Measurements from ENCODE around the gene GABPB1. TPM values are rescaled to one million over a fixed set of nuclear protein-coding genes. Genes with fewer than 3 reads are reported as not detected.

GABPB1 gene
- total RNA-seq, 2 donors from 2014 or later = 4.9 to 6.7 TPM

DNA sequence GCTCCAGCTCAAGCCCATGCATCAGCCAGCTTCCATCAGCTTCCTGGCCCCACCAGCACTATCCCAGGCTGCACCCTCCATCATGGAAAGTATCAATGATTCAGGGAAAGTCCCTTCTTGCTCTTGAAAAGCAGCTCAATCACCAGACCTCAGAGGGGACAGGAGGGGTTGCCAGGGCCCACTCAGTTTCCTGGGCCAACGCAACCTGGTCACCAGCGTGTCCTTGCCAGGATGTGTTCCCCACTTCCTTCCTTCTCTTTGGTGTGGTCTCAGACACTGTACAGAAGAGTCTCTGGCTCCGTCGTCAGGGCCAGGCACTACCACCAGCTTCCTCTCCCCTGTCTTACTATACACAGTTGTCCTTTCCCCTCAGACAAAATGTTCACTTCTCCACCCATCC, 92.5 kb downstream of the GABPB1 start:
- H3K4me1 ChIP-seq = no peaks in the 10 kb centered on the region
- no peaks in the 10 kb centered on the region for H3K36me3 ChIP-seq (replicated peaks in 1 of 2; ENCODE audit: insufficient read depth in 1 of 2, low read depth in 2 of 2)
- H3K27me3 ChIP-seq = no peaks in the 10 kb centered on the region
- ATAC-seq (no peak), DNase-seq (peak in 1 of 4 donors; percentile 6)
- 72 to 73% methylated on average over 4 of the region's 4 CpGs for WGBS, 2 donors
- H3K27ac ChIP-seq = no peak overlapping the region
- intact Hi-C loops (cut with DNase I) = no loop called here
- TF ChIP-seq, protein P1, sequence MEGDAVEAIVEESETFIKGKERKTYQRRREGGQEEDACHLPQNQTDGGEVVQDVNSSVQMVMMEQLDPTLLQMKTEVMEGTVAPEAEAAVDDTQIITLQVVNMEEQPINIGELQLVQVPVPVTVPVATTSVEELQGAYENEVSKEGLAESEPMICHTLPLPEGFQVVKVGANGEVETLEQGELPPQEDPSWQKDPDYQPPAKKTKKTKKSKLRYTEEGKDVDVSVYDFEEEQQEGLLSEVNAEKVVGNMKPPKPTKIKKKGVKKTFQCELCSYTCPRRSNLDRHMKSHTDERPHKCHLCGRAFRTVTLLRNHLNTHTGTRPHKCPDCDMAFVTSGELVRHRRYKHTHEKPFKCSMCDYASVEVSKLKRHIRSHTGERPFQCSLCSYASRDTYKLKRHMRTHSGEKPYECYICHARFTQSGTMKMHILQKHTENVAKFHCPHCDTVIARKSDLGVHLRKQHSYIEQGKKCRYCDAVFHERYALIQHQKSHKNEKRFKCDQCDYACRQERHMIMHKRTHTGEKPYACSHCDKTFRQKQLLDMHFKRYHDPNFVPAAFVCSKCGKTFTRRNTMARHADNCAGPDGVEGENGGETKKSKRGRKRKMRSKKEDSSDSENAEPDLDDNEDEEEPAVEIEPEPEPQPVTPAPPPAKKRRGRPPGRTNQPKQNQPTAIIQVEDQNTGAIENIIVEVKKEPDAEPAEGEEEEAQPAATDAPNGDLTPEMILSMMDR (IDR thresholded peaks at IDR 0.05) = no peak
- TF ChIP-seq POLR2A (IDR thresholded peaks at IDR 0.05) = no peak
- no peaks in the 10 kb centered on the region for H3K9me3 ChIP-seq
- no peak overlapping the region for H3K4me3 ChIP-seq

DNA sequence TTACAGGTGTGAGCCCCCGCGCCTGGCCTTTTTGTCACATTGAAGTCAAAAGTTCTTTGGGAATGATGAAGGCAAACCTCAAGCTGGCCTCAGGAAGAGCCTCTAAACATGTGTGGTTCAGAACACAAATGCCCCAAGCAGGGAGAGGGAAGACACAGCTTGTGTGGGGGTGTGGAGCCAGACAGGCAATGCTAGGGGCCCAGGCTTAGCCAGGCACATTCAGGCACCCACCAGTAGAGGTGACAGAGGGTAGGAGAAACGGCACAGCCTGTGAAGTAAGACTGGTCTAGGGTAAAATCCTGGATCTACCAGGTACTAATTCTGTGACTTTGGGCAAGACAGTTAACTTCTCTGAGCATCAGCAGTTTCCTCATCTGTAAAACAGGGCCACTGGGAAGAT, 93.0 kb downstream of the GABPB1 start:
- WGBS, 2 donors = 75 to 95% methylated on average over 1 to 3 of the region's 3 CpGs
- DNase-seq = no peak
- intact Hi-C loops (cut with DNase I) = no loop called here
- H3K27me3 ChIP-seq = no peaks in the 10 kb centered on the region
- H3K27ac ChIP-seq = no peak overlapping the region
- H3K4me3 ChIP-seq = no peak overlapping the region
- no peak for ATAC-seq
- no peaks in the 10 kb centered on the region for H3K36me3 ChIP-seq (replicated peaks in 1 of 2; ENCODE audit: insufficient read depth in 1 of 2, low read depth in 2 of 2)
- no peaks in the 10 kb centered on the region for H3K9me3 ChIP-seq
- no peak for TF ChIP-seq POLR2A (IDR thresholded peaks at IDR 0.05)
- TF ChIP-seq, protein P1 (IDR thresholded peaks at IDR 0.05) = no peak
- no peaks in the 10 kb centered on the region for H3K4me1 ChIP-seq

DNA sequence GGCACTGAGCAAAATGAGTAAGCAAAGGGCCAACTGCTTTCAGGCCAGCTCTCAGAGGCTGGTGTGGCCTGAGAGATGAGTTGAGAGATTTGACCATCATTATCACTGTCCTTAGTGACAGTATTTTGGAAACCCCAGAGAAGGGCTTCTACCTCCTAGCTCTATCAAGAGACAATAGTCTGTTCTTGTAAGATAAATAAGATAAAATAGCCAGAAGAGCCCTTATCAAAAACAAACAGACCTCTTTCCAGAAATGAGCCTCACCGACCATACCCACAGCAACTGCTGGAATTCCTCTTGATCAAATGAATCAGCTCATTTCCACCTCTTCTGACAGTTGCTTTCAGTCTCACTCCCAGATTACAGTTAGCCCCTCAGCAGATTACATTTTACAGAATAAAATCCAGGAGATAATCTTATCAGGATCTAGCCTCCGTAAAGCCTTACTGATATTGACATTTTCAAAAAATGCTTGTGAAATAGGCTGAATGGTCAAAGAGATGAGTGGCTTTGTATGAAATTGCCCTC, 94.0 kb downstream of the GABPB1 start:
- ATAC-seq (no peak), DNase-seq (no peak)
- no peaks in the 10 kb centered on the region for H3K27me3 ChIP-seq
- intact Hi-C loops (cut with DNase I) = no loop called here
- H3K27ac ChIP-seq = no peak overlapping the region
- no peaks in the 10 kb centered on the region for H3K36me3 ChIP-seq (replicated peaks in 1 of 2; ENCODE audit: insufficient read depth in 1 of 2, low read depth in 2 of 2)
- H3K4me1 ChIP-seq = no peaks in the 10 kb centered on the region
- H3K9me3 ChIP-seq = no peaks in the 10 kb centered on the region
- no peak overlapping the region for H3K4me3 ChIP-seq
- TF ChIP-seq, protein P1 (IDR thresholded peaks at IDR 0.05) = no peak
- WGBS, 2 donors = 39 to 45% methylated on average over 2 of the region's 2 CpGs

DNA sequence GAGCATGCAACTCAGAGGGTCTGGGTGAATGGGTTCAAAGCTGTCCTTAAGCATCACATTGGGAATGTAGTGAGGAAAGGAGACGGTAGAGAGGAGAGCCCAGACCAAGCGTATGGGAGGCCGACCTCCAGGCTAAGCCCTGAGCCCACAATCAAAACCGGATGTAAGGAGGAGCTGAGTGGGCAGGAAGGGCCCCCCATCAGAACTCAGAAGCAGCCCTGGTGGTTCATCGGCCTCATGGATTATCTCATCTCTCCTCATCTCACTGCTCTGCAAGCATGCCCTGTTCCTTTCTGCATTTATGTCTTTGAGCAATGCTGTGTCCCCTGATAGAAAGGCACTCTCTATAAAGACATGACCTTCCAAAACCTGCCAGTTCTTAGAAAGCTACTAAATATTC, 95.7 kb downstream of the GABPB1 start:
- DNase-seq (no peak), ATAC-seq (no peak)
- Histone ChIP-seq H3K27ac (no peak overlapping the region), H3K4me1 (no peaks in the 10 kb centered on the region), H3K36me3 (replicated peaks in 1 of 2; ENCODE audit: insufficient read depth in 1 of 2, low read depth in 2 of 2) (no peaks in the 10 kb centered on the region), H3K27me3 (no peaks in the 10 kb centered on the region), H3K9me3 (no peaks in the 10 kb centered on the region), H3K4me3 (no peak overlapping the region)
- no peak for TF ChIP-seq POLR2A (IDR thresholded peaks at IDR 0.05)
- TF ChIP-seq, protein P1 (IDR thresholded peaks at IDR 0.05) = no peak
- 76 to 82% methylated on average over 5 of the region's 5 CpGs for WGBS, 2 donors
- intact Hi-C loops (cut with DNase I) = no loop called here

DNA sequence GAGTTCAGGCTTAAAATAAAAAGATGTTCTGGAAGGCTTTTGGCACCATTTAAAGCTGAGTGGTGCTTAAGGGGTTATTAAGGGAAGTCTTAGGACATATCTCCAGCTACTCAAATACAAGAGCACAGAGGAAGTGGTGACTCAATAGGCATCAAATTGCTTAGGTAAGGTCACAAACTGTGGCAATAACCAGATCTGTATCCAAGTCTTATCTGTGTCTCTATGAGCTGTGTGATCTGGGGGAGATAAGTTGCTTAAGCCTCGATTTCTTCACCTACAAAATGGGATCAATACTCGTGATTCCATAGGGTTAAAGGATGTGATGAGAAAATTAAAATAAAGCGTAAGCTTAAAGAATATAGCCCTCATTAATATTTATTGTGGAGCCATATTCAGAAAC, 97.1 kb downstream of the GABPB1 start:
- Histone ChIP-seq H3K36me3 (replicated peaks in 1 of 2; ENCODE audit: insufficient read depth in 1 of 2, low read depth in 2 of 2) (no peaks in the 10 kb centered on the region), H3K27me3 (no peaks in the 10 kb centered on the region), H3K27ac (no peak overlapping the region), H3K9me3 (no peaks in the 10 kb centered on the region), H3K4me1 (no peaks in the 10 kb centered on the region), H3K4me3 (no peak overlapping the region)
- ATAC-seq (no peak), DNase-seq (no peak)
- TF ChIP-seq, protein P1 (IDR thresholded peaks at IDR 0.05) = no peak
- no peak for TF ChIP-seq POLR2A (IDR thresholded peaks at IDR 0.05)
- intact Hi-C loops (cut with DNase I) = no loop called here
- WGBS, 2 donors = 50 to 73% methylated on average over 3 of the region's 3 CpGs

All from body of pancreas (tissue), 4 donors.